HepG2 (cell line): ENCODE measurements around the gene CTIF. TPM values are rescaled to one million over a fixed set of nuclear protein-coding genes. Genes with fewer than 3 reads are reported as not detected.

Experiments used
- ATAC-seq: fragments of 200-7000 bp; cut with Tn5 transposase; 3 replicates; pipeline ENCODE4 v1.9.1; 2020; ENCODE audit warnings: mild to moderate bottlenecking, moderate library complexity
- BruUV-seq: library from RNA; stranded (reverse); fragments of 400-500 nt; replicated peaks from 2 replicates; lab custom pipeline; 2021; lab: Mats Ljungman, UMichigan
- CTCF ChIA-PET: fragments of 300-600 bp; formaldehyde crosslinking; extraction: SDS; loops from one replicate; lab custom pipeline; 2021; ENCODE audit warnings: low total read pairs, inconsistent platforms, low intra/inter-chr PET ratio; lab: Yijun Ruan, JAX
- POLR2A ChIA-PET: fragments of 350-600 bp; sonication (Branson Sonifier 250); formaldehyde crosslinking; loops from one replicate; lab custom pipeline; 2020; ENCODE audit warnings: antibody characterized with exemption, inconsistent platforms; lab: Yijun Ruan, JAX
- DNase-seq: peaks from one replicate; pipeline ENCODE4 v3.0.0-alpha.2; 2015; ENCODE audit warnings: low spot score
- FAIRE-seq: peaks from 3 replicates; lab custom pipeline; 2011; peaks lifted over from hg19 to GRCh38; lab: Jason Lieb, UNC
- H2AFZ ChIP-seq: one replicate; pipeline ENCODE4 v1.6.1; 2011; ENCODE audit warnings: low read length, inconsistent platforms
- H3K27ac ChIP-seq: fragments of 300-600 bp; 3 replicates; pipeline ENCODE4 v1.8.0; 2011; ENCODE audit warnings: mixed run types, mild to moderate bottlenecking, mixed read lengths, low read length, inconsistent platforms; ENCODE audit not compliant: insufficient read depth; ENCODE audit errors: extremely low read length
- H3K27me3 ChIP-seq, 2 experiments: fragments of 200-600 bp in 1 of 2; 2 replicates in 1 of 2; 3 replicates in 1 of 2; pipeline versions ENCODE4 v1.6.0 to v1.8.0; 2011; ENCODE audit warnings: low read length in 2 of 2, mild to moderate bottlenecking in 2 of 2, moderate library complexity in 2 of 2, inconsistent platforms in 1 of 2; ENCODE audit not compliant: insufficient read depth in 2 of 2, control insufficient read depth in 1 of 2
- H3K36me3 ChIP-seq, 2 experiments: fragments of 200-600 bp in 1 of 2; replicated peaks in 1 of 2; 2 replicates in 1 of 2; 3 replicates in 1 of 2; pipeline versions ENCODE4 v1.5.1 to v1.8.0; 2011; ENCODE audit warnings: low read length in 2 of 2, inconsistent platforms in 1 of 2; ENCODE audit not compliant: insufficient read depth in 2 of 2, control insufficient read depth in 1 of 2
- H3K4me1 ChIP-seq: 2 replicates; pipeline ENCODE4 v1.5.1; 2012; ENCODE audit warnings: low read length, inconsistent platforms; ENCODE audit not compliant: insufficient read depth
- H3K4me2 ChIP-seq: 2 replicates; pipeline ENCODE4 v1.6.0; 2011; ENCODE audit warnings: low read depth, low read length, inconsistent platforms
- H3K4me3 ChIP-seq, 3 experiments: fragments of 200-600 bp in 1 of 3; sonication (generic), shearing (Covaris generic) in 1 of 3; replicated peaks in 1 of 3; 2 replicates each; pipeline ENCODE4 v1.5.1; 2011 to 2016; ENCODE audit warnings: low read length in 3 of 3, inconsistent platforms in 2 of 3, low read depth in 2 of 3, mild to moderate bottlenecking in 2 of 3, control low read depth in 1 of 3, mixed read lengths in 1 of 3; ENCODE audit not compliant: insufficient read depth in 1 of 3
- H3K79me2 ChIP-seq: one replicate; pipeline ENCODE4 v1.6.1; 2011; ENCODE audit warnings: low read length, inconsistent platforms; ENCODE audit not compliant: insufficient read depth
- H3K9ac ChIP-seq: 2 replicates; pipeline ENCODE4 v1.6.0; 2011; ENCODE audit warnings: mild to moderate bottlenecking, low read depth, low read length, inconsistent platforms; ENCODE audit not compliant: insufficient read depth
- H3K9me3 ChIP-seq: 2 replicates; pipeline ENCODE4 v1.5.1; 2012; ENCODE audit warnings: mild to moderate bottlenecking, low read length
- H4K20me1 ChIP-seq: 2 replicates; pipeline ENCODE4 v1.6.0; 2011; ENCODE audit warnings: inconsistent platforms, mild to moderate bottlenecking, low read length, moderate library complexity; ENCODE audit not compliant: insufficient read depth
- ARNT2 ChIP-seq: sonication (generic); formaldehyde crosslinking; IDR thresholded peaks from 2 replicates; pipeline ENCODE4 v1.8.0; 2022; ENCODE audit warnings: mild to moderate bottlenecking, low read depth, missing genetic modification reagents, moderate library complexity
- DMAP1 ChIP-seq: IDR thresholded peaks from 2 replicates; pipeline ENCODE4 v1.6.1; 2016
- HNRNPK ChIP-seq: fragments of 200-400 bp; formaldehyde crosslinking; IDR thresholded peaks from 2 replicates; pipeline ENCODE4 v1.6.1; 2018; ENCODE audit warnings: low read length, low read depth, moderate library complexity, mild to moderate bottlenecking; ENCODE audit not compliant: poor library complexity, severe bottlenecking
- HOXA5 ChIP-seq: sonication (generic); formaldehyde crosslinking; IDR thresholded peaks from 2 replicates; pipeline ENCODE4 v1.4.0; 2020; ENCODE audit warnings: missing genetic modification reagents
- PPARG ChIP-seq: conservative IDR thresholded peaks from 2 replicates; pipeline ENCODE4 v1.6.1; 2016; ENCODE audit warnings: missing biosample characterization, missing genetic modification reagents
- SOX13 ChIP-seq, 3 experiments: fragments of 450-650 bp in 1 of 3; sonication (generic) in 1 of 3; formaldehyde crosslinking in 1 of 3; IDR thresholded peaks in 2 of 3; conservative IDR thresholded peaks in 1 of 3; 2 replicates each; pipeline versions ENCODE4 v1.5.0 to v1.6.1; 2016 to 2020; ENCODE audit warnings: antibody characterized with exemption in 1 of 3, mild to moderate bottlenecking in 1 of 3, missing compliant biosample characterization in 1 of 3, missing genetic modification reagents in 1 of 3, moderate library complexity in 1 of 3
- YY1 ChIP-seq: IDR thresholded peaks from 2 replicates; pipeline ENCODE4 v1.6.1; 2011; ENCODE audit warnings: low read length, low read depth, moderate library complexity, mild to moderate bottlenecking; ENCODE audit not compliant: insufficient read depth, insufficient replicate concordance
- ZFX ChIP-seq: sonication (generic); formaldehyde crosslinking; IDR thresholded peaks from 2 replicates; pipeline ENCODE4 v1.4.0; 2020; ENCODE audit warnings: mild to moderate bottlenecking, low read depth, missing genetic modification reagents, moderate library complexity
- ZNF430 ChIP-seq: sonication (generic); formaldehyde crosslinking; IDR thresholded peaks from 2 replicates; pipeline ENCODE4 v1.9.0; 2021; ENCODE audit warnings: mild to moderate bottlenecking, missing genetic modification reagents
- ZNF451 ChIP-seq: sonication (generic); formaldehyde crosslinking; IDR thresholded peaks from 2 replicates; pipeline ENCODE4 v1.5.0; 2020; ENCODE audit warnings: mild to moderate bottlenecking, missing genetic modification reagents
- WGBS: methylation state at CpG from one replicate; pipeline ENCODE4 v1.1.6; 2017; ENCODE audit warnings: low lambda C conversion rate; 5-methylcytosine and 5-hydroxymethylcytosine counted together
- in situ Hi-C: cut with HindIII; loops from 2 replicates; pipeline ENCODE4 v1.10.0; 2017; ENCODE audit warnings: low pct_unique_long_range_greater_than_20kb; ENCODE audit not compliant: extremely low pct_ligation_motif_present
- intact Hi-C: fragments of 100-400 bp; cut with micrococcal nuclease; formaldehyde crosslinking; loops from one replicate; pipeline ENCODE4 v1.10.0; 2022; ENCODE audit not compliant: unreplicated experiment
- polyA plus RNA-seq, 8 experiments: library from polyadenylated mRNA; depleted of rRNA in 3 of 8; stranded (reverse) in 7 of 8; unstranded in 1 of 8; fragments of >200 nt; fragmentation: Illumina TruSeq in 4 of 8; extraction: Trizol in 4 of 8; gene quantifications; 2 replicates each; pipeline versions ENCODE4 v1.2.1 to v1.2.3, GENCODE V29; 2011 to 2016; ENCODE audit warnings: low read depth in 4 of 8, missing spikeins in 1 of 8, mixed read lengths in 1 of 8; ENCODE audit not compliant: insufficient read depth in 1 of 8
- total RNA-seq, 5 experiments: library from RNA; depleted of rRNA; stranded (reverse); fragments of >200 nt; fragmentation: Illumina TruSeq; extraction: Trizol; gene quantifications; 2 replicates each; pipeline ENCODE4 v1.2.3, GENCODE V29; 2016; ENCODE audit warnings: low read depth in 1 of 5
- TF ChIP-seq, protein P1 (sequence below): sonication (generic); formaldehyde crosslinking; IDR thresholded peaks from 2 replicates; pipeline ENCODE4 v1.8.0; 2022; ENCODE audit warnings: mild to moderate bottlenecking, missing genetic modification reagents, moderate library complexity
- TF ChIP-seq, protein P2 (sequence below): sonication (generic); formaldehyde crosslinking; IDR thresholded peaks from 2 replicates; pipeline ENCODE4 v1.4.0; 2020; ENCODE audit warnings: missing genetic modification reagents
- TF ChIP-seq, protein P3 (sequence below): sonication (generic); formaldehyde crosslinking; IDR thresholded peaks from 2 replicates; pipeline ENCODE4 v1.4.0; 2020; ENCODE audit warnings: mild to moderate bottlenecking, missing genetic modification reagents

Gene CTIF
- total and polyA plus RNA-seq, 2 of the 13 experiments (the other 11 are each of a cell fraction or from before 2014, with no cell fraction given), result 18.2 to 28.0 TPM

DNA sequence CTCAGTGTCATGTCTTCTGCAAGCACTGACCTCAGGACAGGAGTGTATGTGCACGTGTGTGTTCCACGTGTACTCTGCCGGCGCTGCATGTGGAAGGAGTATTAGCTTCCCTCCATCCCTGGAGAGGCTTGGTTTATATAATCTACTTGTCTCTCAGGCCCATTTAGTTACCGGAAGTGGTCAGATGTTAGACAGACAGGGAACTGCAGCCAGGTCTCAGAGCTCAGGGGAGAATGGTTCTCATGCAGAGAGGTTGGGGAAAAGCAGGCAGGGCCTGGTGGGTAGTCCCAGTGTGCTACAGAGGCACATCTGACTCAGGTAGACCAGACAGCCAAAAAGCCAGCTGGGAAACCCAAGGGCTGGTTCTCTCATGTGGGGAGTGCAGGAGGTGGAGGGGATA is 167.9 kb downstream of the CTIF start:
- Histone ChIP-seq H4K20me1 (no peaks in the 10 kb centered on the region), H3K27ac (no peak overlapping the region), H2AFZ (no peak overlapping the region), H3K9me3 (no peaks in the 10 kb centered on the region), H3K27me3 (no peaks in the 10 kb centered on the region), H3K79me2 (no peaks in the 10 kb centered on the region), H3K9ac (no peak overlapping the region), H3K36me3 (peaks cover 1 to 16% of the 10 kb centered on the region in 2 experiments; a peak in 2 of 5 replicates), H3K4me2 (no peak overlapping the region), H3K4me1 (no peaks in the 10 kb centered on the region), H3K4me3 (no peak overlapping the region)
- WGBS, result 95% methylated on average over 5 of the region's 5 CpGs
- no peak for DNase-seq
- TF ChIP-seq ZNF430 (CRISPR knock-in tag) (no peak), DMAP1 (CRISPR knock-in tag) (no peak), ARNT2 (CRISPR knock-in tag) (no peak), YY1 (no peak), PPARG (CRISPR knock-in tag) (no peak), SOX13 (IDR thresholded peaks at IDR 0.05) (no peak), SOX13 (CRISPR knock-in tag; conservative IDR thresholded peaks at IDR 0.05 in 1 of 2, IDR thresholded peaks at IDR 0.05 in 1 of 2) (no peak), HNRNPK (no peak), HOXA5 (CRISPR knock-in tag) (no peak), ZNF451 (no peak), ZFX (CRISPR knock-in tag) (no peak)
- TF ChIP-seq, protein P1, sequence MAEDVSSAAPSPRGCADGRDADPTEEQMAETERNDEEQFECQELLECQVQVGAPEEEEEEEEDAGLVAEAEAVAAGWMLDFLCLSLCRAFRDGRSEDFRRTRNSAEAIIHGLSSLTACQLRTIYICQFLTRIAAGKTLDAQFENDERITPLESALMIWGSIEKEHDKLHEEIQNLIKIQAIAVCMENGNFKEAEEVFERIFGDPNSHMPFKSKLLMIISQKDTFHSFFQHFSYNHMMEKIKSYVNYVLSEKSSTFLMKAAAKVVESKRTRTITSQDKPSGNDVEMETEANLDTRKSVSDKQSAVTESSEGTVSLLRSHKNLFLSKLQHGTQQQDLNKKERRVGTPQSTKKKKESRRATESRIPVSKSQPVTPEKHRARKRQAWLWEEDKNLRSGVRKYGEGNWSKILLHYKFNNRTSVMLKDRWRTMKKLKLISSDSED, result no peak
- TF ChIP-seq, protein P2, sequence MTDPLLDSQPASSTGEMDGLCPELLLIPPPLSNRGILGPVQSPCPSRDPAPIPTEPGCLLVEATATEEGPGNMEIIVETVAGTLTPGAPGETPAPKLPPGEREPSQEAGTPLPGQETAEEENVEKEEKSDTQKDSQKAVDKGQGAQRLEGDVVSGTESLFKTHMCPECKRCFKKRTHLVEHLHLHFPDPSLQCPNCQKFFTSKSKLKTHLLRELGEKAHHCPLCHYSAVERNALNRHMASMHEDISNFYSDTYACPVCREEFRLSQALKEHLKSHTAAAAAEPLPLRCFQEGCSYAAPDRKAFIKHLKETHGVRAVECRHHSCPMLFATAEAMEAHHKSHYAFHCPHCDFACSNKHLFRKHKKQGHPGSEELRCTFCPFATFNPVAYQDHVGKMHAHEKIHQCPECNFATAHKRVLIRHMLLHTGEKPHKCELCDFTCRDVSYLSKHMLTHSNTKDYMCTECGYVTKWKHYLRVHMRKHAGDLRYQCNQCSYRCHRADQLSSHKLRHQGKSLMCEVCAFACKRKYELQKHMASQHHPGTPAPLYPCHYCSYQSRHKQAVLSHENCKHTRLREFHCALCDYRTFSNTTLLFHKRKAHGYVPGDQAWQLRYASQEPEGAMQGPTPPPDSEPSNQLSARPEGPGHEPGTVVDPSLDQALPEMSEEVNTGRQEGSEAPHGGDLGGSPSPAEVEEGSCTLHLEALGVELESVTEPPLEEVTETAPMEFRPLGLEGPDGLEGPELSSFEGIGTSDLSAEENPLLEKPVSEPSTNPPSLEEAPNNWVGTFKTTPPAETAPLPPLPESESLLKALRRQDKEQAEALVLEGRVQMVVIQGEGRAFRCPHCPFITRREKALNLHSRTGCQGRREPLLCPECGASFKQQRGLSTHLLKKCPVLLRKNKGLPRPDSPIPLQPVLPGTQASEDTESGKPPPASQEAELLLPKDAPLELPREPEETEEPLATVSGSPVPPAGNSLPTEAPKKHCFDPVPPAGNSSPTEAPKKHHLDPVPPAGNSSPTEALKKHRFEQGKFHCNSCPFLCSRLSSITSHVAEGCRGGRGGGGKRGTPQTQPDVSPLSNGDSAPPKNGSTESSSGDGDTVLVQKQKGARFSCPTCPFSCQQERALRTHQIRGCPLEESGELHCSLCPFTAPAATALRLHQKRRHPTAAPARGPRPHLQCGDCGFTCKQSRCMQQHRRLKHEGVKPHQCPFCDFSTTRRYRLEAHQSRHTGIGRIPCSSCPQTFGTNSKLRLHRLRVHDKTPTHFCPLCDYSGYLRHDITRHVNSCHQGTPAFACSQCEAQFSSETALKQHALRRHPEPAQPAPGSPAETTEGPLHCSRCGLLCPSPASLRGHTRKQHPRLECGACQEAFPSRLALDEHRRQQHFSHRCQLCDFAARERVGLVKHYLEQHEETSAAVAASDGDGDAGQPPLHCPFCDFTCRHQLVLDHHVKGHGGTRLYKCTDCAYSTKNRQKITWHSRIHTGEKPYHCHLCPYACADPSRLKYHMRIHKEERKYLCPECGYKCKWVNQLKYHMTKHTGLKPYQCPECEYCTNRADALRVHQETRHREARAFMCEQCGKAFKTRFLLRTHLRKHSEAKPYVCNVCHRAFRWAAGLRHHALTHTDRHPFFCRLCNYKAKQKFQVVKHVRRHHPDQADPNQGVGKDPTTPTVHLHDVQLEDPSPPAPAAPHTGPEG (CRISPR knock-in tag), result no peak
- TF ChIP-seq, protein P3, sequence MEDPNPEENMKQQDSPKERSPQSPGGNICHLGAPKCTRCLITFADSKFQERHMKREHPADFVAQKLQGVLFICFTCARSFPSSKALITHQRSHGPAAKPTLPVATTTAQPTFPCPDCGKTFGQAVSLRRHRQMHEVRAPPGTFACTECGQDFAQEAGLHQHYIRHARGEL (CRISPR knock-in tag), result no peak
- FAIRE-seq, result no peak
- POLR2A ChIA-PET, result no interaction called here
- no TSS peak for BruUV-seq
- CTCF ChIA-PET, result no interaction called here
- intact Hi-C loops (no loop called here), in situ Hi-C loops (no loop called here)
- no peak for ATAC-seq
